GM18868 (cell line): Measurements from ENCODE around the gene HORMAD2.
"Not testable (repeated sequence)": the region's sequence is repeated elsewhere in the genome, so short reads cannot be mapped to it uniquely, and the experiment has no call there.

Source experiments
- ATAC-seq: cut with Tn5 transposase; IDR thresholded peaks from one replicate; pipeline ENCODE4 v1.9.1; 2021; ENCODE audit warnings: mild to moderate bottlenecking, moderate library complexity; ENCODE audit not compliant: unreplicated experiment

HORMAD2 gene

GRCh38 chr22:30187529-30188407, 107.5 kb downstream of the HORMAD2 start:
- ATAC-seq, result no peak

GRCh38 chr22:30188911-30189310, 108.6 kb downstream of the HORMAD2 start:
- no peak for ATAC-seq

- no peak for ATAC-seq
Observed at GRCh38 chr22:30190574-30190973, 110.3 kb downstream of the HORMAD2 start.

DNA sequence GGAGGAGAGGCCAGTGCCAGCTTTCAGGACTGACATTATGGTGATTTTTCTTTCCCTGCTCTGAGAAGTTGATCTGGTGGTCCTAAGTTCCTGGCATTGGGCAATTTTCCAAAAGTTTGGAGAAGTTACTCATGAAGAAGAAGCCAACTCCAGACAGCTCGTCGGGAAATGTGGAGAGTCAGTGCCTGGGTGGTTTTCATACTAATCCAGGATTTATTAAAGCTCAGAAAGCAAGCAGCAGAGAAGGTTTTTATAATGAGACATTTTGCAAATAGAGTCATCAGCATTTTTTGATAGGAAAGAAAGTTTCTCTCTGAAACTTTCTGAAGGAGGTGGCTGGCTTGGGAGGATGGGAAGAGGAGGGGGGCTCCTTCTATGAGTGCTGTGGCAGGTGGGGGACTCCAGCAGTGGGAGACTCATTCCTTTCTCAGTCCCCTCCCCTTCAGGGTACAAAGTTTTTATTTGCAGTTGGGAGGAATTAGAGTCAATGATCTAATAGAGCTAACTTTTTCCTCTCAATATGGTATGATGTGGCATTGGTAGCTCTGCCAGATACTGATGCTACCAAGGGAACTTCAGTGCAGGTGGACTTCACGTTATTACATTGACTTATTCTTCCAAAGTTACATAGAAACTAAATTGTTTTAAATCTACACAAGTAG, 110.9 kb downstream of the HORMAD2 start:
- no peak for ATAC-seq

- no peak for ATAC-seq
Observed at GRCh38 chr22:30192427-30192826, 112.2 kb downstream of the HORMAD2 start.

- no peak for ATAC-seq
Observed at GRCh38 chr22:30193031-30193775, 112.9 kb downstream of the HORMAD2 start.

DNA sequence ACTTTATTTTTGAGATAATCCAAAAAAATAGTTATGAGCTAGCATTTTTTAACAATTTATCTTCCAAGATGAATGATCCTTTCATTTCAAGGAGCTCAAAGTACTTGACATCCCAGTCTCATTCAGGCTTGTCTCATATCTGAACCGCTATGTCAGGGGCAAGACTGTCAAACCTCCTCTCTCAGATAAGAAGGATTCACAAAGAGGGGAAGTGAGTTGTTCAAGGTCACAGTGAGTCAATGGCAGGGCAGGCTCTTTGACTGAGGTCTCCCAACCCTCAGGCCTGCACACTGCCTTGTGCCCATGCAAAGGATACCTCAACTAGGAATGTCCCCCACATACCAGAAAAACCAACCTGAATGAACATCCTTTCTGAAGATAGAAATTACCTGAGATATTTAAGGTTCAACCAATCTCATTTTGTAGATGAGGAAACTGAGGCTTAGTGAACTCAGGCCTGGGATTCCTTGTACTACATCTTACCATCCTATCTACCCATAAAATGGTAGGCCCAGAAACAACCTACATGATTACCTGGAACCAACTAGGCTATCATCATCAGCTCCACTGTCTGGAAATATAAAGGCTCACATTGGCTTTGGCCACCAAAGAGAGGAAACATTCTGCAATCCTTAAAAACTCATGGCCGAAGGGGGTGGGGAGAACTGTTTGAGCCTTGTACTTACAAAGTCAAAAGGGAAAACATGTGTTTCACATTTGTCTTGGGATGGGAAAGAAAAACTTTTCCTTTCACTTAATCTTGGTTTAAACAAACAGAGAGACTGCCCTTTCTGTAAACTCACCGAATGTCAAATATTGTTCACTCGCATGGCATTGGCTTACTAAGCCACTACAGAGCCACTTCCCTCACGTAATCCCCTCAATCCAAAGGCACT, 115.2 kb downstream of the HORMAD2 start:
- ATAC-seq, result no peak

- ATAC-seq, result no peak
Observed at GRCh38 chr22:30196141-30196879, 116.0 kb downstream of the HORMAD2 start.

DNA sequence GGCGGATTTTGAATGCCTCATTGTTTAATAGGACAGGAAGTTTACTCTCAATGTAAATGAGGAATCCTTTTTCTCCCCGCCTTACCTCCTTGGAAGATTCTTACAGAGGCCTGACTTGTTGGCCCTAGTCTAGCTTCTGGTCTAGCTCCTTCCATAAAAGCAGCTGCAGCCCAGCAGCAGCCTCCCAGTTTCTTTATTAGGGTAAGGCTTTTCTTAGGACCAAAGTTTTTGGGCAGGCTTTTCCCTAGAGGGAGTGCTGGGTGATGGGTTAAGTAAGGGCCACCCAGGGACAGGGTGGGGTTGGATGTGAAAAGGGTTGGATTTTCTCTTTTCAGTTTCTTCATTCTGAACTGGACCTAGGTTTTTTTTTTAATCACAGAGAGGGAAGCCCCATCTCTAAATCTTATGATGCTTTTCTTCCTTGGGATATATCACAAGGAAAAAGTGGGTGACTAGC, 116.6 kb downstream of the HORMAD2 start:
- no peak for ATAC-seq

- no peak for ATAC-seq
Observed at GRCh38 chr22:30197389-30197788, 117.1 kb downstream of the HORMAD2 start.

DNA sequence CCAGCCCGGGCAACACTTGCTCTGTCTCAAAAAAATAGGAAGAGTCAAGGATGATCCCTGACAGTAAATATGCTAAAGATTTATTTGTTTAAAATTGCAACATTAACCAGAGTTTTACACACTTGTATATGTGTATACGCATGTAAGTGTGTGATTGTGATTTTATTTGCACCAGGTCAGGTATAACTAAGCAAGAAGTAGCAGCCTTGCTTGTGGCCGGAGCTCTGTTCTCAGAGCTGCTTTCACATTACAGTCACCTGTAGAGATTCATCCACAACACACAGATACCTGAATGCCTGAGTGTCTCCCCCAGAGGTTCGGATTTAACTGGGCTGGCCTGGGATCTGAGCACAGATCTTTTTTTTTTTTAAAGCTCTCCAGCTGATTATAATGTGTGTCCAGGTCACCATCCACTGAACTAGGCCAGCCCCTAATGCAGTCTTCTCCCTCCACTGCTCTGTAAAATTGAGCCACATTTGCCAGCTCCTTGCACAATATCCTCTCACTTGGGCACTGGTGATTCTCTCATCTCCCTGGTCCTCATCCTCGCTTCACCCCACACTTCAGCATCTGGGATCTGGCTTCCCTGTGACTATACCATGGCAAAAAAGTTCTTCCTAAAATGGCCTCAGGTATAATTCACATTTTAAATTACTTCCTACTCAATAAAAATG, 118.0 kb downstream of the HORMAD2 start:
- ATAC-seq, result no peak

GRCh38 chr22:30198921-30199320, 118.7 kb downstream of the HORMAD2 start:
- no peak for ATAC-seq

DNA sequence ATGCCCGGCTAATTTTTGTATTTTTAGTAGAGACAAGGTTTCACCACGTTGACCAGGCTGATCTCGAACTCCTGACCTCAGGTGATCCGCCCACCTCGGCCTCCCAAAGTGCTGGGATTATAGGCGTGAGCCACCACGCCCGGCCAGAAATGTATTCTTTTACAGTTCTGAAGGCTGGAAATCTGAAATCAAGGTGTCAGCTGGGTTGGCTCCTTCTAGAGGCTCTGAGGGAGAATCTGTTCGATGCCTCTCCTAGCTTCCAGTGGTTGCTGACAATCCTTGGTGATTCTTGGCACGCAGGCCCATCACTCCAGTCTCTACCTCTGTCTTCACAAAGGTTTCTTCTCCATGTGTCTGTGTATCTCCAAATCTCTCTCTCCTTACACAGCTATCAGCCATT, 120.6 kb downstream of the HORMAD2 start:
- ATAC-seq, result not testable (repeated sequence)

GRCh38 chr22:30201945-30202344, 121.7 kb downstream of the HORMAD2 start:
- ATAC-seq, result no peak

DNA sequence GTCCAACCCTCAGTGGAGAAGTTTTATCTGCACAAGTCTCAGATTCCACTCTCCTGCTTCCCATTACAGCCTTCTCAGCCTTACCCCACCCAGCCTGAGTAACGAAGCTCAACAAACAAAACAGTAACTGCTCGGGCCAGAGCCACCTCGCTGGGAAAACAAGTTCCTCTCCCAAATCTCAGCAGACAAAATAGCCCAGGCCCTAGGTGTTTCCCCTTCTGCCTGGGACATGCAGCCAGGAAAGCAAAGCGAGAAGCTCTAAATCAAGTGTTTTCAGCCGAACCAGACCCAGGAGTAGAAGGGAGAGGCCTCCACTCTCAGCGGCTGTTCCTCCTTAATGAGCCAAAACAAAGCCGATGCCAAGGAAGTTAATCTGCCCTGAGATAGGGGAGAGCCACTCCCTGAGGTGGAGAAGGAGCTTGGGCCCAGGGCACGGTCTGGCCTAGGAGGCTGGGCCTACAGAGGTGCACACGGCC, 122.3 kb downstream of the HORMAD2 start:
- no peak for ATAC-seq

- ATAC-seq, result no peak
Observed at GRCh38 chr22:30204015-30204741, 123.9 kb downstream of the HORMAD2 start.

DNA sequence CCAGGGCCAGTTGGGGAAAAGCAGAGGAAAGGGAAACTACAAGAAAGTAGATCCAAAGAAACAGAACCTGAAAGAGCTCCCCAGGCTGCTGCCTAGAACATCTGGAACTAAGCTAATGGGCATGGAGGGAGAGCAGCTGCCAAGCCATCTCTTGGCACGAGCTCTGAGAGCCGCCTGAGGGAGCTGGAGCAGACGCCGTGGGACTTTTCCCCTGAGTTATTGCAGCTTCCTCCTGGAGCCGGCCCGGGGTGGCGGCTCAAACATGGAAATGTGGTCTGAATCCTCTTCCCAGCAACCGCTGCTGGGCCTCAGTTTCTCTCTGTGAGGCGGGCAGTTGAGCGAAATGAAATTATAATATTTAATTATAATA, 124.5 kb downstream of the HORMAD2 start:
- no peak for ATAC-seq

DNA sequence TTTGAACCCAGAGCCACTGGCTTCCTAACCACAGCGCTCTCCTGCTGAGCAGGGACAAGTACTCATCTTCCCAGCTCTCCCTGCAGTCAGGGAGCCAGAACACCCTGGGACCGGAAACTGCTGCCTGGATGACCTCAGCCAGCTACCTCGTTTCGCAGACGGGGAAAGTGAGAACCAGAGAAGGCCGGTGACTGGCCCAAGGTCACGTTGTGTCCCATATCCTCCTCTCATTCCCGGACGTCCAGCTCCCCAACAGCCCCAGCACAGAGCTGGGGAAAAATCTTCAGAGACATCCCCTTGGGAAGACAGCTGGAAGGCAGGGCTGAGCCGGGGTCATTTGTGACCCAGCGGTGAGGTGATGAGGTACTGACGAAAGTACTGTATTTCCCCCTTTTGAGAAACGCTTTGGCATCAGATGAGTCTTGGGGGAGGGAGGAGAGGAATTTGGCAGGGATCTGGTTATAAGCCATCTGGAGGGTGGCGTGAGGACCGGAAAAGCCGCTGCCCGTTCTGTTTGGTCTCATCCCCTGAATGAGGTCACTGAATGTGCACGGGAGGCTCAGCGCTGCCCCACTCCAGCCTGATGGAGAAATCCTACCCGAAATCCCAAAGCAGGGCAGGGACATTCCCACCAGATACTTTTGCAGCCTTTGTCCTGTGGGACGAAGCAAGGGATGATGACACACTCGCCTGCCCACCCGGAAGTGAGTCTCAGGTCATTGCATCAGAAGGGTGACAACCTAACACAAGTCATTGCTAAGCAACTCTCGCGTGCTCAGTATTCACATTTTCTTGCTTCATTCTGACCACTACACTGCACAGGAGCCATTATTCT, 125.2 kb downstream of the HORMAD2 start:
- ATAC-seq, result no peak
